WTC11 (cell line): ENCODE results near the gene CD101. TPM values are rescaled to one million over a fixed set of nuclear protein-coding genes. Genes with fewer than 3 reads are reported as not detected.

Experiments used
- ATAC-seq: fragments of 200-7000 bp; cut with Tn5 transposase; 2 replicates; pipeline ENCODE4 v1.10.0; 2021; ENCODE audit warnings: mild to moderate bottlenecking, moderate library complexity
- CTCF ChIA-PET: fragments of 300-600 bp; sonication (Branson Sonifier 250); formaldehyde crosslinking; loops from one replicate; lab custom pipeline; 2021; ENCODE audit warnings: antibody characterized with exemption; lab: Charles Lee
- POLR2A ChIA-PET: fragments of 350-600 bp; sonication (Branson Sonifier 250); formaldehyde crosslinking; loops from one replicate; lab custom pipeline; 2021; ENCODE audit warnings: antibody characterized with exemption; lab: Charles Lee
- DNase-seq: peaks from one replicate; pipeline ENCODE4 v3.0.0; 2021; ENCODE audit warnings: low spot score
- H3K27ac Mint-ChIP-seq: 2 replicates; pipeline ENCODE4 v1.8.0; 2021; ENCODE audit warnings: mixed read lengths
- H3K27me3 Mint-ChIP-seq: 2 replicates; pipeline ENCODE4 v1.8.0; 2021; ENCODE audit warnings: low read depth, mild to moderate bottlenecking, moderate library complexity, mixed read lengths
- H3K36me3 Mint-ChIP-seq: 2 replicates; pipeline ENCODE4 v1.8.0; 2021; ENCODE audit warnings: mixed read lengths
- H3K4me1 Mint-ChIP-seq: 2 replicates; pipeline ENCODE4 v1.8.0; 2022; ENCODE audit warnings: mixed read lengths
- H3K4me3 Mint-ChIP-seq: 2 replicates; pipeline ENCODE4 v1.8.0; 2021; ENCODE audit warnings: mild to moderate bottlenecking, moderate library complexity, mixed read lengths
- H3K9me3 Mint-ChIP-seq: 2 replicates; pipeline ENCODE4 v1.8.0; 2021; ENCODE audit warnings: mixed read lengths
- AR ChIP-seq: fragments of 250-450 bp; sonication (Bioruptor Pico); IDR thresholded peaks from 2 replicates; pipeline ENCODE4 v1.9.0; 2021; ENCODE audit warnings: mild to moderate bottlenecking
- CREM ChIP-seq: sonication (generic); formaldehyde crosslinking; IDR thresholded peaks from 2 replicates; pipeline ENCODE4 v1.8.1; 2022; ENCODE audit warnings: mild to moderate bottlenecking, missing genetic modification reagents, moderate library complexity
- E2F4 ChIP-seq: sonication (generic); formaldehyde crosslinking; IDR thresholded peaks from 2 replicates; pipeline ENCODE4 v1.8.1; 2022; ENCODE audit warnings: low read depth, mild to moderate bottlenecking, moderate library complexity, missing genetic modification reagents, borderline replicate concordance
- EMX1 ChIP-seq: fragments of 250-450 bp; sonication (Bioruptor Pico); IDR thresholded peaks from 2 replicates; pipeline ENCODE4 v1.8.0; 2021; ENCODE audit warnings: mild to moderate bottlenecking
- FOXP1 ChIP-seq: sonication (generic); formaldehyde crosslinking; IDR thresholded peaks from 2 replicates; pipeline ENCODE4 v1.8.0; 2022; ENCODE audit warnings: missing genetic modification reagents, mild to moderate bottlenecking, moderate library complexity, borderline replicate concordance
- GTF2I ChIP-seq: fragments of 250-450 bp; sonication (Bioruptor Pico); conservative IDR thresholded peaks from 2 replicates; pipeline ENCODE4 v1.4.0; 2021; ENCODE audit warnings: mild to moderate bottlenecking
- IRF1 ChIP-seq: sonication (generic); formaldehyde crosslinking; IDR thresholded peaks from 2 replicates; pipeline ENCODE4 v1.8.0; 2023; ENCODE audit warnings: missing genetic modification reagents
- JUN ChIP-seq: sonication (generic); formaldehyde crosslinking; IDR thresholded peaks from 2 replicates; pipeline ENCODE4 v1.8.0; 2023; ENCODE audit warnings: mild to moderate bottlenecking, missing genetic modification reagents
- KAT7 ChIP-seq: sonication (generic); formaldehyde crosslinking; IDR thresholded peaks from 2 replicates; pipeline ENCODE4 v1.8.1; 2023; ENCODE audit warnings: missing genetic modification reagents, mild to moderate bottlenecking, borderline replicate concordance
- RELA ChIP-seq: sonication (generic); formaldehyde crosslinking; IDR thresholded peaks from 2 replicates; pipeline ENCODE4 v1.8.1; 2022; ENCODE audit warnings: missing genetic modification reagents, mild to moderate bottlenecking, borderline replicate concordance
- STAT6 ChIP-seq: sonication (generic); formaldehyde crosslinking; conservative IDR thresholded peaks from 2 replicates; pipeline ENCODE4 v1.8.1; 2023; ENCODE audit warnings: mild to moderate bottlenecking, low read depth, missing genetic modification reagents, moderate library complexity
- ZBTB43 ChIP-seq: sonication (generic); formaldehyde crosslinking; IDR thresholded peaks from 2 replicates; pipeline ENCODE4 v1.8.1; 2023; ENCODE audit warnings: mild to moderate bottlenecking, missing genetic modification reagents
- ZNF219 ChIP-seq: sonication (generic); formaldehyde crosslinking; IDR thresholded peaks from 2 replicates; pipeline ENCODE4 v1.8.0; 2023; ENCODE audit warnings: missing genetic modification reagents, mild to moderate bottlenecking, borderline replicate concordance
- ZNF263 ChIP-seq: sonication (generic); formaldehyde crosslinking; IDR thresholded peaks from 2 replicates; pipeline ENCODE4 v1.8.1; 2022; ENCODE audit warnings: low read depth, mild to moderate bottlenecking, moderate library complexity, missing genetic modification reagents
- ZNF425 ChIP-seq: fragments of 250-450 bp; sonication (Bioruptor Pico); conservative IDR thresholded peaks from 2 replicates; pipeline ENCODE4 v1.9.0; 2021; ENCODE audit warnings: mild to moderate bottlenecking
- ZNF532 ChIP-seq: fragments of 250-450 bp; sonication (Bioruptor Pico); IDR thresholded peaks from 2 replicates; pipeline ENCODE4 v1.9.0; 2021; ENCODE audit warnings: mild to moderate bottlenecking, borderline replicate concordance
- ZNF671 ChIP-seq: fragments of 250-450 bp; sonication (Bioruptor Pico); IDR thresholded peaks from 2 replicates; pipeline ENCODE4 v1.8.0; 2021; ENCODE audit warnings: mild to moderate bottlenecking
- total RNA-seq: library from RNA; stranded (reverse); gene quantifications from 3 replicates; pipeline ENCODE4 v1.2.3, GENCODE V29; 2021

The CD101 gene
- total RNA-seq, 1 experiment from 2014 or later, result 1.4 TPM

- Mint-ChIP-seq H3K27ac (peak overlapping the region; percentile 13; the same call in 1 of the 2 replicates), H3K4me3 (no peak overlapping the region), H3K9me3 (no peaks in the 10 kb centered on the region), H3K4me1 (peaks cover 33% of the 10 kb centered on the region), H3K36me3 (peaks cover 28% of the 10 kb centered on the region), H3K27me3 (no peaks in the 10 kb centered on the region)
- ATAC-seq (peak; percentile 44), DNase-seq (peak; percentile 24)
- POLR2A ChIA-PET, result no interaction called here
- CTCF ChIA-PET, result interaction anchor here (0.6 to 1.3 kb wide), 4 partner anchors 9 to 412 kb away, joined by 3 to 4 read pairs (median 4); no protein-coding TSS in a partner anchor
- TF ChIP-seq KAT7 (no peak), RELA (CRISPR knock-in tag) (no peak), ZNF219 (no peak), EMX1 (CRISPR knock-in tag) (no peak), ZBTB43 (no peak), CREM (no peak), STAT6 (CRISPR knock-in tag) (no peak), AR (no peak), ZNF671 (CRISPR knock-in tag) (no peak), FOXP1 (CRISPR knock-in tag) (no peak), JUN (CRISPR knock-in tag) (no peak), E2F4 (CRISPR knock-in tag) (no peak), ZNF263 (CRISPR knock-in tag) (no peak), IRF1 (no peak), ZNF425 (CRISPR knock-in tag) (no peak), GTF2I (CRISPR knock-in tag) (no peak), ZNF532 (CRISPR knock-in tag) (no peak)
Measured at GRCh38 chr1:116986421-116987255, 14.9 kb upstream of the CD101 start.
